Stomach (tissue), 9 donors: ENCODE results near the gene ZMIZ1. TPM values are rescaled to one million over a fixed set of nuclear protein-coding genes. Genes with fewer than 3 reads are reported as not detected.
A peak's percentile ranks its signal among the peaks of the same experiment; 100 is the strongest.

ENCODE experiments used
- DNase-seq, 2 donors: peaks; one replicate each; pipeline versions ENCODE4 v3.0.0 to v3.0.0-alpha.2; 2013 to 2019
- H3K27ac ChIP-seq, 5 donors: fragments of 200-600 bp in 4 of 5; sonication (generic) in 4 of 5; one replicate each; pipeline ENCODE4 v1.5.1; 2013 to 2019; ENCODE audit warnings: mild to moderate bottlenecking in 1 of 5, moderate library complexity in 1 of 5
- H3K27me3 ChIP-seq, 3 donors: fragments of 200-600 bp; sonication (generic); one replicate each; pipeline ENCODE4 v1.5.1; 2017 to 2019; ENCODE audit warnings: mixed run types in 1 of 3
- H3K36me3 ChIP-seq, 4 donors: fragments of 200-600 bp; sonication (generic); 1 replicate in 3 of 4; 2 replicates in 1 of 4; pipeline ENCODE4 v1.5.1; 2016 to 2019
- H3K4me1 ChIP-seq, 4 donors: fragments of 200-600 bp; sonication (generic); one replicate each; pipeline ENCODE4 v1.5.1; 2016 to 2019
- H3K4me3 ChIP-seq, 4 donors: fragments of 200-600 bp; sonication (generic) in 3 of 4; one replicate each; pipeline ENCODE4 v1.5.1; 2016 to 2019; ENCODE audit warnings: mild to moderate bottlenecking in 1 of 4
- H3K9me3 ChIP-seq, 4 donors: fragments of 200-600 bp; sonication (generic); one replicate each; pipeline ENCODE4 v1.5.1; 2016 to 2019
- CTCF ChIP-seq, 7 experiments: fragments of 450-650 bp in 4 of 7; fragments of 200-600 bp in 3 of 7; sonication (generic) in 3 of 7; IDR thresholded peaks; one replicate each; pipeline ENCODE4 v1.5.1; 2016 to 2019; ENCODE audit warnings: antibody characterized with exemption in 7 of 7, control low read depth in 2 of 7, mild to moderate bottlenecking in 1 of 7
- EP300 ChIP-seq: sonication (generic); formaldehyde crosslinking; IDR thresholded peaks from one replicate; pipeline ENCODE4 v1.6.1; 2017; ENCODE audit warnings: antibody characterized with exemption
- POLR2A ChIP-seq, 4 donors: fragments of 450-650 bp; IDR thresholded peaks; one replicate each; pipeline ENCODE4 v1.6.1; 2016; ENCODE audit warnings: antibody characterized with exemption in 4 of 4, control low read depth in 2 of 4, mild to moderate bottlenecking in 1 of 4, moderate library complexity in 1 of 4
- POLR2AphosphoS5 ChIP-seq, 3 donors: sonication (generic); formaldehyde crosslinking; IDR thresholded peaks; one replicate each; pipeline ENCODE4 v1.6.1; 2016; ENCODE audit warnings: antibody characterized with exemption in 3 of 3
- WGBS, 5 donors: extraction: QIAGEN DNeasy Blood & Tissue Kit in 3 of 5; methylation state at CpG; one replicate each; pipeline versions ENCODE4 v1.1.5 to v1.1.7; 2013 to 2018; 5-methylcytosine and 5-hydroxymethylcytosine counted together
- intact Hi-C: fragments of 100-400 bp; cut with DNase I; formaldehyde crosslinking; loops from one replicate; pipeline ENCODE4 v1.15.1; 2023; ENCODE audit warnings: low total_unique reads
- polyA plus RNA-seq, 3 donors: library from polyadenylated mRNA; stranded (reverse); fragments of 200-250 nt; gene quantifications; one replicate each; pipeline ENCODE4 v1.2.3, GENCODE V29; 2013
- total RNA-seq, 5 donors: library from RNA; depleted of rRNA; stranded (reverse); fragments of >200 nt; gene quantifications; one replicate each; pipeline versions ENCODE4 v1.1.0 to v1.2.3, GENCODE V29; 2014 to 2016
- donor health status: healthy with polysubstance abuse.
- donor health status: Bipolar disorder and iron deficiency.
- donor health status: healthy.

Gene ZMIZ1
- total and polyA plus RNA-seq, 8 donors: 17.7 to 103 (median 26.3) TPM

GRCh38 chr10:79071396-79071923 lies 2.7 kb downstream of the ZMIZ1 start:
- peak in 1 of 4 donors; percentile 25 for TF ChIP-seq POLR2A (IDR thresholded peaks at IDR 0.05)
- no peak for TF ChIP-seq EP300
- TF ChIP-seq CTCF (IDR thresholded peaks at IDR 0.05): no peak
- H3K4me3 ChIP-seq: peak overlapping the region; percentile 80 to 93 (median 90)
- no peak for DNase-seq
- H3K4me1 ChIP-seq: peaks cover 56 to 80% (median 69%) of the 10 kb centered on the region in 4 donors
- H3K36me3 ChIP-seq: no peaks in the 10 kb centered on the region
- intact Hi-C loops: loop anchor here (10.0 kb wide), 2 partner anchors 63 to 123 kb away; no protein-coding TSS in a partner anchor
- 4 to 13% (median 12%) methylated on average over 18 of the region's 18 CpGs for WGBS, 5 donors
- H3K27me3 ChIP-seq: no peaks in the 10 kb centered on the region
- H3K9me3 ChIP-seq: no peaks in the 10 kb centered on the region
- peak overlapping the region; percentile 95 to 99 (median 98) for H3K27ac ChIP-seq

- DNase-seq: no peak
- intact Hi-C loops: loop anchor here (10.0 kb wide), 2 partner anchors 63 to 123 kb away; no protein-coding TSS in a partner anchor
- Histone ChIP-seq H3K36me3 (no peaks in the 10 kb centered on the region), H3K9me3 (no peaks in the 10 kb centered on the region), H3K27ac (peak overlapping the region; percentile 95 to 99 (median 98)), H3K4me3 (peak overlapping the region; percentile 80 to 93 (median 90)), H3K27me3 (no peaks in the 10 kb centered on the region), H3K4me1 (peaks cover 58 to 80% (median 69%) of the 10 kb centered on the region in 4 donors)
- TF ChIP-seq EP300 (no peak), POLR2AphosphoS5 (IDR thresholded peaks at IDR 0.05) (peak in 2 of 3 donors; percentile 54 to 71), CTCF (IDR thresholded peaks at IDR 0.05) (no peak), POLR2A (IDR thresholded peaks at IDR 0.05) (no peak)
- 29 to 48% (median 31%) methylated on average over 8 of the region's 8 CpGs for WGBS, 5 donors
Observed at GRCh38 chr10:79072041-79072441, 3.3 kb downstream of the ZMIZ1 start.

GRCh38 chr10:79072994-79073645 lies 4.4 kb downstream of the ZMIZ1 start:
- Histone ChIP-seq H3K4me3 (peak overlapping the region in 2 of 4 donors; percentile 80 to 92), H3K27me3 (no peaks in the 10 kb centered on the region), H3K36me3 (no peaks in the 10 kb centered on the region), H3K27ac (peak overlapping the region; percentile 77 to 99 (median 98)), H3K4me1 (peaks cover 69 to 83% (median 72%) of the 10 kb centered on the region in 4 donors), H3K9me3 (no peaks in the 10 kb centered on the region)
- no peak for DNase-seq
- TF ChIP-seq EP300 (no peak), POLR2A (IDR thresholded peaks at IDR 0.05) (no peak), CTCF (IDR thresholded peaks at IDR 0.05) (no peak), POLR2AphosphoS5 (IDR thresholded peaks at IDR 0.05) (no peak)
- intact Hi-C loops: loop anchor here (10.0 kb wide), 2 partner anchors 62 to 122 kb away; no protein-coding TSS in a partner anchor
- WGBS, 5 donors: 83 to 90% (median 85%) methylated on average over 4 of the region's 4 CpGs

- DNase-seq: peak; percentile 62 to 75
- Histone ChIP-seq H3K36me3 (no peaks in the 10 kb centered on the region), H3K27ac (peak overlapping the region; percentile 77 to 99 (median 98)), H3K4me1 (peaks cover 76 to 86% (median 77%) of the 10 kb centered on the region in 4 donors), H3K9me3 (no peaks in the 10 kb centered on the region), H3K4me3 (peak overlapping the region in 2 of 4 donors; percentile 30 to 92), H3K27me3 (no peaks in the 10 kb centered on the region)
- 36 to 47% (median 38%) methylated on average over 11 to 15 of the region's 15 CpGs for WGBS, 5 donors
- TF ChIP-seq POLR2AphosphoS5 (IDR thresholded peaks at IDR 0.05) (peak in 1 of 3 donors; percentile 19), CTCF (IDR thresholded peaks at IDR 0.05) (no peak)
- intact Hi-C loops: loop anchor here (10.0 kb wide), 2 partner anchors 61 to 121 kb away; no protein-coding TSS in a partner anchor
Observed at GRCh38 chr10:79073784-79074432, 5.1 kb downstream of the ZMIZ1 start.
